Thyroid gland (tissue), 4 donors: ENCODE measurements around the gene N4BP2L2.
A peak's percentile ranks its signal among the peaks of the same experiment; 100 is the strongest.

Source experiments
- POLR2A ChIP-seq, 2 donors: fragments of 450-650 bp; IDR thresholded peaks; one replicate each; pipeline ENCODE4 v1.6.1; 2017; ENCODE audit warnings: antibody characterized with exemption in 2 of 2, mild to moderate bottlenecking in 2 of 2, moderate library complexity in 1 of 2
- TF ChIP-seq, protein P1 (sequence below), 6 experiments: fragments of 200-600 bp in 3 of 6; fragments of 450-650 bp in 3 of 6; sonication (generic) in 3 of 6; IDR thresholded peaks; one replicate each; pipeline ENCODE4 v1.5.1; 2016 to 2019; ENCODE audit warnings: antibody characterized with exemption in 6 of 6, mild to moderate bottlenecking in 2 of 6, inconsistent platforms in 1 of 6, moderate library complexity in 1 of 6

DNA sequence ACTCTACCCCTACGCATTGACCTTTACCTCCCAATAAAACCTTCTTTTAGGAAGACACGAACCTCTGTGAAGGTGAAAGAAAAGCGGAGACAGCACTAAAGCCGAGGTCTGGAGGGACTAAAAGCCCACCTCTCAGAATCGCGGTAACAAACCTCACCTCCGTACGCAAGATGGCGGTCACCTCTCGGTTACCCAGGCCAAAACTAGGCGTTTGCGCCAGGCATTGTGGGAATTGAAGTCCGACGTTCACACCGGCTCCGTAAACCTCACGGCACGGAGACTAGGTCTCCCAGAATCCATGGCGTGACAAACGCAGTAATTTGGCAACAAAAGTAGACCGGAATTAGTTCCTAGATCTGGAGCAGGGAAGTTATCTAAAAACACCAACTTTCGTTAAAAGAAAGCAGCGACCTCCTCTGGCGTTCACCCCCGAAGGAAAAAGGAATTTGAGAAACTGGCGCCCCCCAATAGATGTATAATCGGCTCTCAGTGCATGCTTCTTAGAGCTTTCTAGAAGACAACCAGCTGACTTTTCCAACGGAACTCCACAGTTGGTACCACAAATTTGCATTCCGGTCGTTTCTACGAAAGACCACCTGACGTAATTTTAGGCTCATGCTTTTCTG lies at the start of gene N4BP2L2:
- TF ChIP-seq, protein P1, sequence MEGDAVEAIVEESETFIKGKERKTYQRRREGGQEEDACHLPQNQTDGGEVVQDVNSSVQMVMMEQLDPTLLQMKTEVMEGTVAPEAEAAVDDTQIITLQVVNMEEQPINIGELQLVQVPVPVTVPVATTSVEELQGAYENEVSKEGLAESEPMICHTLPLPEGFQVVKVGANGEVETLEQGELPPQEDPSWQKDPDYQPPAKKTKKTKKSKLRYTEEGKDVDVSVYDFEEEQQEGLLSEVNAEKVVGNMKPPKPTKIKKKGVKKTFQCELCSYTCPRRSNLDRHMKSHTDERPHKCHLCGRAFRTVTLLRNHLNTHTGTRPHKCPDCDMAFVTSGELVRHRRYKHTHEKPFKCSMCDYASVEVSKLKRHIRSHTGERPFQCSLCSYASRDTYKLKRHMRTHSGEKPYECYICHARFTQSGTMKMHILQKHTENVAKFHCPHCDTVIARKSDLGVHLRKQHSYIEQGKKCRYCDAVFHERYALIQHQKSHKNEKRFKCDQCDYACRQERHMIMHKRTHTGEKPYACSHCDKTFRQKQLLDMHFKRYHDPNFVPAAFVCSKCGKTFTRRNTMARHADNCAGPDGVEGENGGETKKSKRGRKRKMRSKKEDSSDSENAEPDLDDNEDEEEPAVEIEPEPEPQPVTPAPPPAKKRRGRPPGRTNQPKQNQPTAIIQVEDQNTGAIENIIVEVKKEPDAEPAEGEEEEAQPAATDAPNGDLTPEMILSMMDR (IDR thresholded peaks at IDR 0.05) = peak in 3 of 6 experiments; percentile 37 to 53 (median 43)
- TF ChIP-seq POLR2A (IDR thresholded peaks at IDR 0.05) = peak in 1 of 2 donors; percentile 75
